ENCODE measurements around the gene FUT7.
A peak's percentile ranks its signal among the peaks of the same experiment; 100 is the strongest.

FUT7 gene

DNA sequence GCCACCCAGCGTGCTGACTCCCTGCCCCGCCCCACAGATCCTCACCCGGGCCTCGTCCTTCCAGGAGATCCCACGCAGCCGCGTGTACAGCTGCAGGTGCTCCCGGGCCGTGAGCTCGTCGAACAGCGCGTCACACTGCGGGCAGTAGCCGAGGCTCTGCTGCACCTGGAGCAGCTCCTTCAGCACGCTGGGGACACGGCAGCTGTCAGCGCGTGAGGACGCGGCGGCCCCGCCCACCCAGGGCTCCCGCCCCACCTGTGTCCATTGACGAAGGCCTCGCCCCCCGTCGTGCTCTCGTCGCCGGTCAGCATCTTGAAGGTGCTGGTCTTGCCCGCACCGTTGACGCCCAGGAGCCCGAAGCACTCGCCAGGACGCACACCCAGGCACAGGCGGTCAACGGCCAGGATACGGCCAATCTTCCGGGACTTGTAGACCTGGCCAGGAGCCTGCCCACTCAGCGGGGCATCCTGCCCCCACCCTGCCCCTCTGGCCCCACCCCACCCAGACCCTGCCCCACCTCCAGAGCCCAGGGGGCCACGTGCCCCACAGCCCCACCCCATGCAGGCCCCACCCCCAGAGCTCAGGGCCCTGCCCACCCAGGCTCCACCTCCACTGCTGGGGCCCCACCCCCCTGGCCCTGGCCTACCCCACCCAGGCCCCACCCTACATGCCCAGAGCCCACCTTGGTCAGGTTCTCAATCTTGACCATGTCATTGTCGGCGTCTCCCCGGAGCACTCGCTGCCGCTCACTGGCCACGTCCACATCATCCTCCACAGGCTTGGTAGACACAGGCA is 21.8 kb downstream of the FUT7 start:
- TF ChIP-seq KLF7 (tag by site-specific recombination; IDR thresholded peaks at IDR 0.05; ENCODE audit: borderline replicate concordance) (no peak), KLF8 (tag by site-specific recombination; IDR thresholded peaks at IDR 0.05) (peak; percentile 55; the same call in 1 of the 2 replicates), KLF1 (tag by site-specific recombination; IDR thresholded peaks at IDR 0.05) (peak; percentile 71), ZNF600 (tag by site-specific recombination; IDR thresholded peaks at IDR 0.05) (0 out of 2 replicates have a peak, but pooled peaks have one; percentile 16)
- ChIA-PET POLR2A (interaction anchor here (0.5 to 0.6 kb wide), 3 partner anchors 14 to 32 kb away, joined by 3 to 5 read pairs (median 3); partner anchors contain the start of gene CLIC3), CTCF (no interaction called here)
- H3K36me3 ChIP-seq (ENCODE audit: control insufficient read depth in 2 of 2, insufficient read depth in 1 of 2, low read length in 2 of 2) = peaks cover 0 to 30% of the 10 kb centered on the region in 2 experiments; a peak in 1 of 3 replicates
- peaks cover 3% of the 10 kb centered on the region; the same call in 1 of the 2 replicates for H3K4me1 ChIP-seq (ENCODE audit: control insufficient read depth, insufficient read depth, low read length)
- no peak overlapping the region for H3K27ac ChIP-seq (ENCODE audit: extremely low read depth, low read depth, low read length)
- no peaks in the 10 kb centered on the region for H3K9me3 ChIP-seq (ENCODE audit: control insufficient read depth, insufficient read depth, low read depth, low read length)
- H3K4me3 ChIP-seq (ENCODE audit: low read depth, low read length) = no peak overlapping the region

DNA sequence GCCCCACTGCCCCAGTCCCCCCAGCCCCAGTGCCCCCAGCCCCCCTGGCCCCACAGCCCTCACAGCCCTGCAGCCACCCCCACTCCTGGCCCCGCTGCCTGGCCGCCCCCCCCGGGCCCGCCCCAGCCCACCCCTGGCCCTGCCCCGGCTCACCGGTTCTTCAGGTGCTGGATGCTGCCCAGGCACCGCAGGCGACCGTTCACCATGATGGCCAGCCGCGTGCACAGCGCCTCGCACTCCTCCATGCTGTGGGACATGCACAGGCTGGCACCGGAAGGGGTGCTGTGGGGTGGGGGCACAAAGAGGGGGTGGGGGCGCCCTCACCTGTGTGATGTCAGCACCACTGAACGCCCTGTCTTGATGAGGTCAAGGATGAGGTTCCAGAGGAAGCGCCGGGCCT is 22.7 kb downstream of the FUT7 start:
- no peak for TF ChIP-seq SP3 (tag by site-specific recombination; IDR thresholded peaks at IDR 0.05)
- TF ChIP-seq ZBTB44 (tag by site-specific recombination; IDR thresholded peaks at IDR 0.05) = no peak
- no peak for TF ChIP-seq ZBTB48 (tag by site-specific recombination; IDR thresholded peaks at IDR 0.05)
- no peak for TF ChIP-seq ZNF302 (tag by site-specific recombination; IDR thresholded peaks at IDR 0.05; ENCODE audit: low read depth)
- no peak for TF ChIP-seq ZNF114 (tag by site-specific recombination; IDR thresholded peaks at IDR 0.05)
- TF ChIP-seq ZNF544 (tag by site-specific recombination; IDR thresholded peaks at IDR 0.05) = no peak
- no peak for TF ChIP-seq ZNF394 (tag by site-specific recombination; IDR thresholded peaks at IDR 0.05; ENCODE audit: borderline replicate concordance)
- TF ChIP-seq MEIS1 (CRISPR knock-in tag; IDR thresholded peaks at IDR 0.05; ENCODE audit: borderline replicate concordance) = no peak
- TF ChIP-seq ZNF707 (tag by site-specific recombination; IDR thresholded peaks at IDR 0.05) = no peak
- POLR2A ChIA-PET = interaction anchor here (0.6 kb wide), 1 partner anchor 13 kb away, joined by 3 read pairs; the partner anchor contains the start of gene CLIC3
- Histone ChIP-seq H3K36me3 (ENCODE audit: control insufficient read depth in 2 of 2, insufficient read depth in 1 of 2, low read length in 2 of 2) (peaks cover 0 to 20% of the 10 kb centered on the region in 2 experiments; a peak in 1 of 3 replicates), H3K4me1 (ENCODE audit: control insufficient read depth, insufficient read depth, low read length) (peaks cover 3% of the 10 kb centered on the region; the same call in 1 of the 2 replicates), H3K9me3 (ENCODE audit: control insufficient read depth, insufficient read depth, low read depth, low read length) (no peaks in the 10 kb centered on the region), H3K4me3 (ENCODE audit: low read depth, low read length) (no peak overlapping the region), H3K27ac (ENCODE audit: extremely low read depth, low read depth, low read length) (no peak overlapping the region)
- CTCF ChIA-PET = interaction anchor here (0.7 kb wide), 1 partner anchor 20 kb away, joined by 3 read pairs; no protein-coding TSS in a partner anchor

- H3K4me1 ChIP-seq (ENCODE audit: control insufficient read depth, insufficient read depth, low read length) = peaks cover 3% of the 10 kb centered on the region; the same call in 1 of the 2 replicates
- H3K27ac ChIP-seq (ENCODE audit: extremely low read depth, low read depth, low read length) = no peak overlapping the region
- TF ChIP-seq BCL11A (tag by site-specific recombination; IDR thresholded peaks at IDR 0.05; ENCODE audit: low read depth) (peak; percentile 17; the same call in 1 of the 2 replicates), ZNF155 (tag by site-specific recombination; IDR thresholded peaks at IDR 0.05) (no peak), ZNF600 (tag by site-specific recombination; IDR thresholded peaks at IDR 0.05) (peak; percentile 77), SCRT2 (tag by site-specific recombination; IDR thresholded peaks at IDR 0.05) (no peak)
- TF ChIP-seq, protein P1, sequence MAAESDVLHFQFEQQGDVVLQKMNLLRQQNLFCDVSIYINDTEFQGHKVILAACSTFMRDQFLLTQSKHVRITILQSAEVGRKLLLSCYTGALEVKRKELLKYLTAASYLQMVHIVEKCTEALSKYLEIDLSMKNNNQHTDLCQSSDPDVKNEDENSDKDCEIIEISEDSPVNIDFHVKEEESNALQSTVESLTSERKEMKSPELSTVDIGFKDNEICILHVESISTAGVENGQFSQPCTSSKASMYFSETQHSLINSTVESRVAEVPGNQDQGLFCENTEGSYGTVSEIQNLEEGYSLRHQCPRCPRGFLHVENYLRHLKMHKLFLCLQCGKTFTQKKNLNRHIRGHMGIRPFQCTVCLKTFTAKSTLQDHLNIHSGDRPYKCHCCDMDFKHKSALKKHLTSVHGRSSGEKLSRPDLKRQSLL (tag by site-specific recombination; IDR thresholded peaks at IDR 0.05) = peak; percentile 66; the same call in 1 of the 2 replicates
- H3K9me3 ChIP-seq (ENCODE audit: control insufficient read depth, insufficient read depth, low read depth, low read length) = no peaks in the 10 kb centered on the region
- CTCF ChIA-PET = interaction anchor here (2.1 kb wide), 1 partner anchor 21 kb away, joined by 10 read pairs; no protein-coding TSS in a partner anchor
- no peak overlapping the region for H3K4me3 ChIP-seq (ENCODE audit: low read depth, low read length)
- POLR2A ChIA-PET = no interaction called here
- H3K36me3 ChIP-seq (ENCODE audit: control insufficient read depth in 2 of 2, insufficient read depth in 1 of 2, low read length in 2 of 2) = peaks cover 0 to 17% of the 10 kb centered on the region in 2 experiments; a peak in 1 of 3 replicates
These were observed 23.6 kb downstream of the FUT7 start for GRCh38 chr9:137008312-137008711.

All from HEK293 (cell line).